ENCODE results near the gene FOXL2. TPM values are rescaled to one million over a fixed set of nuclear protein-coding genes. Genes with fewer than 3 reads are reported as not detected.

Gene FOXL2
- total and polyA plus RNA-seq, 9 of the 15 experiments (the other 6 are each of a cell fraction or from before 2014, with no cell fraction given) = 0.27 to 22.1 (median 3.2) TPM

DNA sequence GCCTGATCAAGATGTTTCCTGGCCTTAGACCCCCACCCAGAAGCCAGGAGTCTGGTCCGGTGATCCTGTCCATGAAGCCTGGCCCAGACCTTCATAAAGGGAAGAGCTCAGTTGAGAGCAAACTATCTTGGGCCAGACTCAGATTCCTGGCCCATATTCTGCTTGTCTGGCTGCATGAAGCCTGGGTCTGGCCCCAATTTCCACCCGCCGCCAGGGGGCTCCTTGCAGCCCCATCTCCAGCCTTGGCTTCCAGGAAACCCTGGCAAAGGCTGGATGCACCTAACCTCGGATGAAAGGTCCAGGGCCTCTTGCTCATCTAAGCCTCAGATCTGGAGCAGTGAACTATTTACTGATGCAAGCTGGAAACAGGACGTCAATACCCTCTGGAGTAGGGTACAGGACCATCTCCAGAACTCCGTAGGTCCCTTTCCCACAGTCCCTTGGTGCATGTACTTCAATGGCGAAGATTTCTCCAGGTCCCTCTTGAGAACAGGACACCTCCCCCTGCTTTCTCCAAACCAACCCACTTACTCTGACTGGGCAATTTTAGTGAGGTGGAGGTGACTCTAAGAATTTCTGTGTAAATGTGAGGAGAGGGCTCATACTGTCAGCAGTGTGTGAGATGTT, 5.6 kb downstream of the FOXL2 start:
- Histone ChIP-seq H3K36me3 (ENCODE audit: control insufficient read depth, insufficient read depth, low read length) (peaks cover 20% of the 10 kb centered on the region), H4K20me1 (replicated peaks; ENCODE audit: control insufficient read depth, insufficient read depth, low read length) (no peaks in the 10 kb centered on the region; the same call in 1 of the 2 replicates), H3K4me2 (ENCODE audit: insufficient read depth, low read length) (no peak overlapping the region), H3K9ac (ENCODE audit: insufficient read depth in 1 of 2, low read depth in 2 of 2, low read length in 2 of 2) (peak overlapping the region in 1 of 2 experiments; percentile 8; a peak in 1 of 4 replicates), H3K27me3 (ENCODE audit: control insufficient read depth in 2 of 2, insufficient read depth in 2 of 2, low read length in 2 of 2) (no peaks in the 10 kb centered on the region), H3K27ac (ENCODE audit: extremely low read depth, low read depth, low read length) (no peak overlapping the region), H2AFZ (ENCODE audit: low read depth, low read length) (no peak overlapping the region), H3K9me1 (ENCODE audit: control insufficient read depth, insufficient read depth, low read length) (no peaks in the 10 kb centered on the region), H3K4me1 (replicated peaks in 1 of 2; ENCODE audit: control insufficient read depth in 2 of 2, insufficient read depth in 2 of 2, low read length in 2 of 2) (peaks cover 14 to 66% of the 10 kb centered on the region in 2 experiments; a peak in 4 of 5 replicates), H3K4me3 (no peak overlapping the region), H3K9me3 (replicated peaks; ENCODE audit: control insufficient read depth, insufficient read depth, low read depth, low read length) (no peaks in the 10 kb centered on the region), H3K79me2 (ENCODE audit: control insufficient read depth, insufficient read depth, low read length) (peaks cover 55% of the 10 kb centered on the region)
- WGBS (ENCODE audit: insufficient coverage, low coverage, missing lambda C conversion rate) = 41% methylated on average over 7 of the region's 7 CpGs
- peak; percentile 71 for FAIRE-seq
- intact Hi-C loops (cut with micrococcal nuclease) (loop anchor here (10.0 kb wide), 1 partner anchor 877 kb away; no protein-coding TSS in a partner anchor), in situ Hi-C loops (cut with MboI) (loop anchor here (25.0 kb wide), 1 partner anchor 879 kb away; no protein-coding TSS in a partner anchor)
- no TSS peak for BruUV-seq (replicated peaks)
- peak; percentile 54 for ATAC-seq
- DNase-seq (ENCODE audit: extremely low read depth in 1 of 4, low spot score in 3 of 4) = peak; percentile 56 to 82 (median 67)
- POLR2A ChIA-PET = interaction anchor here (0.5 to 1.5 kb wide), 4 partner anchors 26 to 415 kb away, joined by 3 to 4 read pairs (median 3); no protein-coding TSS in a partner anchor
- CTCF ChIA-PET (ENCODE audit: low intra/inter-chr PET ratio) = interaction anchor here (0.6 to 2.1 kb wide), 2 partner anchors 38 to 478 kb away, joined by 3 to 8 read pairs; no protein-coding TSS in a partner anchor
- TF ChIP-seq C11orf30 (IDR thresholded peaks at IDR 0.05; ENCODE audit: low read depth) (no peak), PHTF2 (CRISPR knock-in tag; IDR thresholded peaks at IDR 0.05) (no peak), CCNT2 (IDR thresholded peaks at IDR 0.05; ENCODE audit: borderline replicate concordance, extremely low read depth, insufficient read length, low read depth, low read length) (no peak), ZNF830 (CRISPR knock-in tag; IDR thresholded peaks at IDR 0.05) (no peak), RFX7 (CRISPR knock-in tag; IDR thresholded peaks at IDR 0.05) (no peak), CBFB (CRISPR knock-in tag; IDR thresholded peaks at IDR 0.05) (no peak), RAD21 (CRISPR knock-in tag; conservative IDR thresholded peaks at IDR 0.05 in 1 of 2, IDR thresholded peaks at IDR 0.05 in 1 of 2) (peak; percentile 43 to 61; a peak in 3 of 4 replicates)
- TF ChIP-seq, protein P1, sequence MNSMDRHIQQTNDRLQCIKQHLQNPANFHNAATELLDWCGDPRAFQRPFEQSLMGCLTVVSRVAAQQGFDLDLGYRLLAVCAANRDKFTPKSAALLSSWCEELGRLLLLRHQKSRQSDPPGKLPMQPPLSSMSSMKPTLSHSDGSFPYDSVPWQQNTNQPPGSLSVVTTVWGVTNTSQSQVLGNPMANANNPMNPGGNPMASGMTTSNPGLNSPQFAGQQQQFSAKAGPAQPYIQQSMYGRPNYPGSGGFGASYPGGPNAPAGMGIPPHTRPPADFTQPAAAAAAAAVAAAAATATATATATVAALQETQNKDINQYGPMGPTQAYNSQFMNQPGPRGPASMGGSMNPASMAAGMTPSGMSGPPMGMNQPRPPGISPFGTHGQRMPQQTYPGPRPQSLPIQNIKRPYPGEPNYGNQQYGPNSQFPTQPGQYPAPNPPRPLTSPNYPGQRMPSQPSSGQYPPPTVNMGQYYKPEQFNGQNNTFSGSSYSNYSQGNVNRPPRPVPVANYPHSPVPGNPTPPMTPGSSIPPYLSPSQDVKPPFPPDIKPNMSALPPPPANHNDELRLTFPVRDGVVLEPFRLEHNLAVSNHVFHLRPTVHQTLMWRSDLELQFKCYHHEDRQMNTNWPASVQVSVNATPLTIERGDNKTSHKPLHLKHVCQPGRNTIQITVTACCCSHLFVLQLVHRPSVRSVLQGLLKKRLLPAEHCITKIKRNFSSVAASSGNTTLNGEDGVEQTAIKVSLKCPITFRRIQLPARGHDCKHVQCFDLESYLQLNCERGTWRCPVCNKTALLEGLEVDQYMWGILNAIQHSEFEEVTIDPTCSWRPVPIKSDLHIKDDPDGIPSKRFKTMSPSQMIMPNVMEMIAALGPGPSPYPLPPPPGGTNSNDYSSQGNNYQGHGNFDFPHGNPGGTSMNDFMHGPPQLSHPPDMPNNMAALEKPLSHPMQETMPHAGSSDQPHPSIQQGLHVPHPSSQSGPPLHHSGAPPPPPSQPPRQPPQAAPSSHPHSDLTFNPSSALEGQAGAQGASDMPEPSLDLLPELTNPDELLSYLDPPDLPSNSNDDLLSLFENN (IDR thresholded peaks at IDR 0.05; ENCODE audit: low read depth in 2 of 2, low read length in 2 of 2) = no peak
- TF ChIP-seq, protein P2, sequence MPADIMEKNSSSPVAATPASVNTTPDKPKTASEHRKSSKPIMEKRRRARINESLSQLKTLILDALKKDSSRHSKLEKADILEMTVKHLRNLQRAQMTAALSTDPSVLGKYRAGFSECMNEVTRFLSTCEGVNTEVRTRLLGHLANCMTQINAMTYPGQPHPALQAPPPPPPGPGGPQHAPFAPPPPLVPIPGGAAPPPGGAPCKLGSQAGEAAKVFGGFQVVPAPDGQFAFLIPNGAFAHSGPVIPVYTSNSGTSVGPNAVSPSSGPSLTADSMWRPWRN (IDR thresholded peaks at IDR 0.05; ENCODE audit: low read depth) = no peak
- TF ChIP-seq, protein P3, sequence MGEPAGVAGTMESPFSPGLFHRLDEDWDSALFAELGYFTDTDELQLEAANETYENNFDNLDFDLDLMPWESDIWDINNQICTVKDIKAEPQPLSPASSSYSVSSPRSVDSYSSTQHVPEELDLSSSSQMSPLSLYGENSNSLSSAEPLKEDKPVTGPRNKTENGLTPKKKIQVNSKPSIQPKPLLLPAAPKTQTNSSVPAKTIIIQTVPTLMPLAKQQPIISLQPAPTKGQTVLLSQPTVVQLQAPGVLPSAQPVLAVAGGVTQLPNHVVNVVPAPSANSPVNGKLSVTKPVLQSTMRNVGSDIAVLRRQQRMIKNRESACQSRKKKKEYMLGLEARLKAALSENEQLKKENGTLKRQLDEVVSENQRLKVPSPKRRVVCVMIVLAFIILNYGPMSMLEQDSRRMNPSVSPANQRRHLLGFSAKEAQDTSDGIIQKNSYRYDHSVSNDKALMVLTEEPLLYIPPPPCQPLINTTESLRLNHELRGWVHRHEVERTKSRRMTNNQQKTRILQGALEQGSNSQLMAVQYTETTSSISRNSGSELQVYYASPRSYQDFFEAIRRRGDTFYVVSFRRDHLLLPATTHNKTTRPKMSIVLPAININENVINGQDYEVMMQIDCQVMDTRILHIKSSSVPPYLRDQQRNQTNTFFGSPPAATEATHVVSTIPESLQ (CRISPR knock-in tag; IDR thresholded peaks at IDR 0.05) = no peak
- TF ChIP-seq, protein P4, sequence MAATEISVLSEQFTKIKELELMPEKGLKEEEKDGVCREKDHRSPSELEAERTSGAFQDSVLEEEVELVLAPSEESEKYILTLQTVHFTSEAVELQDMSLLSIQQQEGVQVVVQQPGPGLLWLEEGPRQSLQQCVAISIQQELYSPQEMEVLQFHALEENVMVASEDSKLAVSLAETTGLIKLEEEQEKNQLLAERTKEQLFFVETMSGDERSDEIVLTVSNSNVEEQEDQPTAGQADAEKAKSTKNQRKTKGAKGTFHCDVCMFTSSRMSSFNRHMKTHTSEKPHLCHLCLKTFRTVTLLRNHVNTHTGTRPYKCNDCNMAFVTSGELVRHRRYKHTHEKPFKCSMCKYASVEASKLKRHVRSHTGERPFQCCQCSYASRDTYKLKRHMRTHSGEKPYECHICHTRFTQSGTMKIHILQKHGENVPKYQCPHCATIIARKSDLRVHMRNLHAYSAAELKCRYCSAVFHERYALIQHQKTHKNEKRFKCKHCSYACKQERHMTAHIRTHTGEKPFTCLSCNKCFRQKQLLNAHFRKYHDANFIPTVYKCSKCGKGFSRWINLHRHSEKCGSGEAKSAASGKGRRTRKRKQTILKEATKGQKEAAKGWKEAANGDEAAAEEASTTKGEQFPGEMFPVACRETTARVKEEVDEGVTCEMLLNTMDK (IDR thresholded peaks at IDR 0.05; ENCODE audit: borderline replicate concordance, insufficient read depth, low read depth, low read length, poor library complexity, severe bottlenecking) = peak; percentile 79
